NOMO-1 (cell line): Measurements from ENCODE around the gene TFB2M.
"Not testable (repeated sequence)": the region's sequence is repeated elsewhere in the genome, so short reads cannot be mapped to it uniquely, and the experiment has no call there.

Experiments
- DNase-seq, 2 experiments: peaks; one replicate each; lab custom pipeline; 2025; ENCODE audit not compliant: unreplicated experiment in 2 of 2; lab: John Stamatoyannopoulos, UW

TFB2M gene

GRCh38 chr1:246583056-246583440 lies 17.0 kb upstream of the TFB2M start:
- DNase-seq: no peak

- DNase-seq: no peak
Measured at GRCh38 chr1:246582301-246583055, 16.4 kb upstream of the TFB2M start.

GRCh38 chr1:246580497-246581370 lies 14.7 kb upstream of the TFB2M start:
- DNase-seq: no peak

- peak in 1 of 2 experiments; percentile 67 for DNase-seq
Measured at GRCh38 chr1:246579818-246580217, 13.8 kb upstream of the TFB2M start.

GRCh38 chr1:246577720-246578106 lies 11.7 kb upstream of the TFB2M start:
- DNase-seq: no peak

- no peak for DNase-seq
Measured at GRCh38 chr1:246577082-246577719, 11.1 kb upstream of the TFB2M start.

- no peak for DNase-seq
Measured at GRCh38 chr1:246576709-246577032, 10.6 kb upstream of the TFB2M start.

- DNase-seq: no peak
Measured at GRCh38 chr1:246573491-246573890, 7.4 kb upstream of the TFB2M start.

GRCh38 chr1:246572785-246573184 lies 6.7 kb upstream of the TFB2M start:
- DNase-seq: peak in 1 of 2 experiments; percentile 14

- DNase-seq: no peak
Measured at GRCh38 chr1:246571953-246572352, 5.9 kb upstream of the TFB2M start.

- peak; percentile 52 to 69 for DNase-seq
Measured at GRCh38 chr1:246571309-246571708, 5.2 kb upstream of the TFB2M start.

- no peak for DNase-seq
Measured at GRCh38 chr1:246569248-246570238, 3.5 kb upstream of the TFB2M start.

- DNase-seq: no peak
Measured at GRCh38 chr1:246567646-246568235, 1.7 kb upstream of the TFB2M start.

GRCh38 chr1:246566813-246567645 lies 968 bp upstream of the TFB2M start:
- DNase-seq: peak in 1 of 2 experiments; percentile 23

GRCh38 chr1:246565751-246566127 lies 322 bp downstream of the TFB2M start:
- no peak for DNase-seq

- DNase-seq: peak in 1 of 2 experiments; percentile 38
Measured at GRCh38 chr1:246564839-246565750, 966 bp downstream of the TFB2M start.

GRCh38 chr1:246560833-246561232 lies 5.2 kb downstream of the TFB2M start:
- DNase-seq: not testable (repeated sequence)

- DNase-seq: no peak
Measured at GRCh38 chr1:246559310-246559709, 6.8 kb downstream of the TFB2M start.
